ENCODE results near the gene UGT8.

UGT8 gene

GRCh38 chr4:114692958-114693357, 94.4 kb downstream of the UGT8 start:
- DNase-seq: no peak

GRCh38 chr4:114694770-114695169, 96.2 kb downstream of the UGT8 start:
- DNase-seq: no peak

- no peak for DNase-seq
Observed at GRCh38 chr4:114698231-114698630, 99.6 kb downstream of the UGT8 start.

GRCh38 chr4:114701491-114701890, 102.9 kb downstream of the UGT8 start:
- no peak for DNase-seq

GRCh38 chr4:114717432-114717831, 118.8 kb downstream of the UGT8 start:
- no peak for DNase-seq

GRCh38 chr4:114725066-114725465, 126.5 kb downstream of the UGT8 start:
- DNase-seq: no peak

- DNase-seq: no peak
Observed at GRCh38 chr4:114727461-114727860, 128.9 kb downstream of the UGT8 start.
